GM21825 (cell line): Measurements from ENCODE around the gene ROM1.
"Not testable (repeated sequence)": the region's sequence is repeated elsewhere in the genome, so short reads cannot be mapped to it uniquely, and the experiment has no call there.

Experiments
- ATAC-seq: cut with Tn5 transposase; IDR thresholded peaks from one replicate; pipeline ENCODE4 v1.9.1; 2021; ENCODE audit warnings: mild to moderate bottlenecking, moderate library complexity; ENCODE audit not compliant: unreplicated experiment

ROM1 gene

GRCh38 chr11:62581735-62582134, 31.3 kb upstream of the ROM1 start:
- not testable (repeated sequence) for ATAC-seq

GRCh38 chr11:62585356-62585755, 27.7 kb upstream of the ROM1 start:
- ATAC-seq = not testable (repeated sequence)

DNA sequence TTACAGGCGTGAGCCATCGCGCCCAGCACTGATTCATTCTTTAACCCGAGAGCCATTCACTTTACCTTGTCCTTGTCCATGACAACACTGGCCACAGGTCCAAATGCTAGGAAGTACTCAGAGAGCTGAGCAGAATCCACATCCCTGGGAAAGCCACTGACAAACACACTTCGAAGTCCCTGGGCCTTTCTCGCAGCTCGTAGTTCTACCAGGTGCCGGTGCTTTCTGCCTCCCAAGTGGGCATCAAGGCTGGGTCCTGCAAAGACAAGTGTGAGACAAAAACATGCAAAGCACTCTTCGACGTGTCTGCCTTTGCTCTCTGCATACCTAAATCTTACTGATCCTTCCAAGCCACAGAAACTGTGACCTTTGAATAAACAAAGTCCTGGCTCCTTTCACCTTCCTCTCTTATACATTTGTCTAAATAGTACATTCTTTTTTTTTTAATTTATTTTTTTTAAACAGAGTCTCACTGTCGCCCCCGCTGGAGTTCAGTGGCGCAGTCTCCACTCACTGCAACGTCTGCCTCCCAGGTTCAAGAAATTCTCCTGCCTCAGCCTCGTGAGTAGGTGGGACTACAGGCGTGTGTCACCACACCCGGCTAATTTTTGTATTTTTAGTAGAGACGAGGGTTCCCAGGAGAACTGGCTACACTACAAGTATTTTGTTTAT, 24.0 kb upstream of the ROM1 start:
- no peak for ATAC-seq

GRCh38 chr11:62591448-62592145, 21.5 kb upstream of the ROM1 start, which contains the start of gene TUT1:
TUT1 (minus strand) TSS chr11:62591523; CDS start chr11:62591485, 38 bp downstream.
- peak; percentile 85 for ATAC-seq

- peak; percentile 2 for ATAC-seq
Measured at GRCh38 chr11:62592146-62592815, 20.8 kb upstream of the ROM1 start.

GRCh38 chr11:62592989-62593421, 20.1 kb upstream of the ROM1 start:
- ATAC-seq = no peak

GRCh38 chr11:62593434-62594044, 19.5 kb upstream of the ROM1 start:
- no peak for ATAC-seq

DNA sequence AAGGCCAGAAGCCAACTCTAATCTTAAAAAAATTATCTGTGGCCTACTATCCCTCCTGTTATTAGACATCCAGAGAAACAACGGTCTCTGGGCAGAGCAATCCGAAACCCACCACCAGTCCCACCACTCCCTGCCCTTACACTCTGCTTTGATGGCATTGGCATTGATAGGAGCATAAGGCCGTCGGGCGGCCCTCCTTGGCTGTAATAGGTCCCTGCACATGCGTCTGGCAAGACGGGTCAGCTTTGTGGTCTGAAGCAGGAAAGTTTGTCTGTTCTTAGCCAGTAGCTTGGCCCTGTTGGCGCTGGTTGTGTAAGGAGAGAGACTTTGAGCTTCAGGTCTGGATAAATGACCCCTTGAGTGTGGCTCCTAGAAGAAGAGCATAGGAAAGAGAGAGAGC, 17.9 kb upstream of the ROM1 start:
- no peak for ATAC-seq

DNA sequence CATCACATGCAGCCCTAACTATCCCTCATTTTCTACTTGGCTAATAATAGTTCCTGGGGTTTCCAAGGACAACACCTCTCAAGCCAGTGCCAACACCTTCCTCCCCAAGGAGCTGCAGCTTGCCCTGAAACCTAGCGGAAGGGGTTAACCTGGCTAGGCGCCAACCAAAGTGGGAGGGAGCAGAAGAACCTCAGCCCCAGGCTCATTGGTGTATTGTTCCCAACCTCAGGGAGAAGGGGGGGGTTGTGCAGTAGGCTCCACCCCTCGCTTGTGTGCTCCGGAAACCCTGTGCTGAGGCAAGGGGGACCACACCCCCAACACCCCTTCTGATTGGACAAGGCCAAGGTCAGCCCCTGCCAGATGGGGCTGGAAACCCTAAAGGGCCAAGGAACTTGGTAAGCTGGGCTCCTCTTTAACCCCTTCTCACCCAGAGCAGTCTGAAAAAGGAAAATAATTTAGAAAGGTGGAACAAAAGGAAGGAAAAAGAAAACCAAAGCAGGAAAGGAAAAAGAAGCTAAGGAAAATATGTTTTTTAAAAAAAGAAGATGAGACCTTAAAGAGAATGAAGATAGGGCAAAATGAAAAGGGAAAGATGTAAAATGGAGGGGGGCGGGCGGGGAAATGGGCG, 13.9 kb upstream of the ROM1 start:
- ATAC-seq = peak; percentile 49

DNA sequence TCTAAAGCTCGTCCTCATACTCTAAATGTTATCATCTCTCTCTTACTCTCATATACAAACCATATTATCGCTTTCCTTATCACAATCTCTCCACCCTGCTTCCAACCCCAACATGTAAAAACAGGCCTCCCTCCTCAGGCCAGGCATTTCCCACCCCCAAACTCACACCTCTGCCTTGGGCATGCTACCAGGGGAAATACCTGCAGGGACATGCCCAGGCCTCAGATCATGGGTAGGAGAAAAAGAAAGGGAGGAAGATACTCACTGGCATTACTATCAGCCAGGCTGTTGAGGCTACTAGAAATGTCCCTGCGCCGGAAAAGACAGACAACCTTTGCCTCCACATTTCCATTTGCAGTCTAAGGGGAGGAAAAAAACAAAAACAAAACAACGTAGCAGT, 13.2 kb upstream of the ROM1 start:
- no peak for ATAC-seq

GRCh38 chr11:62600367-62601121, 12.5 kb upstream of the ROM1 start:
- no peak for ATAC-seq

- ATAC-seq = no peak
Measured at GRCh38 chr11:62601122-62601371, 12.0 kb upstream of the ROM1 start.

- ATAC-seq = peak; percentile 62
Measured at GRCh38 chr11:62601372-62602140, 11.5 kb upstream of the ROM1 start, which contains the start of gene MTA2. MTA2 (minus strand) TSS chr11:62601865; CDS start chr11:62601450, 415 bp downstream.

DNA sequence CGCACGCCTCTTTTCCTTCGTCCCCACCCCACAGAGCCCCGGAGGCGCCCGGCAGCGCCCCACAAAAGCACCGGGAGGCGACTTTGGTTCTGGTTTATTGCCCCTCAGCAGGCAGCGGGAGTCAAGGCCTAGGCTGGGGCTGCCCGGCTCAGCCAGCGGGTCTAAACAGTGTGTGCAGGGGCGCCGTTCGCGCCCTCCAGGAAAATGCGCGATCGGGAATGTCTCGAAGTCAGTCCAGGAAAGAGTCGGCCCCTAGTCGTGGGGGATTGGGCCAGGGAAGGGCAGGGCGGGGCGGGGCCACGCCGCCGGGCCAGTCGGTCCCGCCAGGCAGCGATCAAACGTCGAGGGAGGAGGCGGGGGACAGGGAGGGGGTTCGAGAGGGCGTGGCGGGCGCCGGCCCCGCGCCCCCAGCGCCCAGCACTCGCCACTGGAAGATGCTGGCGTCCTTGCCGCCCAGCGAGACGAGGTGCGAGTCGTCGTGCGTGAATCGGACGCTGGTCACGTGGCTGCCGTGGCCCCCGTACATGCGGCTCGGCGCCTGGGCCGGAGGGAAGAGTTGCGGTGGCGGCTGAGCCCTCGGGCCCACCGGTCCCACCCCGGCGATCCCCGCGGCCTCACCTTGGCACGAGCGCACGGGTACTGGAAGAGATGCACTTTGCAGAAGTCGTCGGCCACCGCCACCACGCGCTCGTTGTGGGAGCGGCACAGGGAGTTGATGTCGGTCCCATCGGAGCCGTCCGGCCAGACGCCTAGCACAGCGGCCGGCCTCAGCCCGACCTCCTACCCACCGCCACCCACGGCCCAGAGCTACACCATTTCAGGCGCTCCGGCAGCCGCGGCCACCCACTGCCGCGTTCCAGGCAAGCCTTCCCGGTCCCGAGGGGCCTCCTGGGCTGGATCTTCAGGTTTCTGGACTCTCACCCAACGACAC, 10.7 kb upstream of the ROM1 start:
- ATAC-seq = no peak

GRCh38 chr11:62603072-62603408, 10.0 kb upstream of the ROM1 start:
- ATAC-seq = no peak

GRCh38 chr11:62603776-62604299, 9.2 kb upstream of the ROM1 start:
- ATAC-seq = no peak

DNA sequence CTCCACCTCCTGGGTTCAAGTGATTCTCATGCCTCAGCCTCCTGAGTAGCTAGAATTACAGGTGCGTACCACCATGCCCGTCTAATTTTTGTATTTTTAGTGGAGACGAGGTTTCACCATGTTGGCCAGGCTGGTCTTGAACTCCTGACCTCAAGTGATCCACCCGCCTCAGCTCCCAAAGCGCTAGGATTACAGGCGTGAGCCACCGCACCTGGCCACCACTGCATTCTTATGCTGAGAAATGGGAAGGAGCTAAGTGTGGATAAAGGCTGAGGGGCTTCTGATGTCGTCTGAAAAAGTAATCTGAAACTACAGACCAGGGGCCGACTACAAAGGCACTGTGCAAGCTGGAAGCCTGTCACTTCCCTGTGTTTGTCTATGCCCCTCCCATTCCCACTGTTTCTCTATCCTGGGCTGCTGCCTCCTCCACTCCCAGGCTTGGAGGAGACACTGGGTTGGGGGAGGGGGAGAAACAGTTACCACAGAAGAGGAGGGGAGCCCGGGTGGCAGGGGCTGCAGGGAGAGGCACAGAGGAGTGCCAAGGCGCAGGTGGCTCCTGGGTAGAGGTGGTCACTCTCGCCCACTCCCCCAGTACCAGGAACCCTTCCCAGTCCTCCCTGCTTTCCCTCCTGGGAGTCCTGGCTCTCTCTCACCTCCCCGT, 8.5 kb upstream of the ROM1 start:
- ATAC-seq = no peak

GRCh38 chr11:62605467-62605866, 7.6 kb upstream of the ROM1 start:
- no peak for ATAC-seq
